Measurements from ENCODE around the gene METTL4.
A peak's percentile ranks its signal among the peaks of the same experiment; 100 is the strongest.
"Not testable (repeated sequence)": the region's sequence is repeated elsewhere in the genome, so short reads cannot be mapped to it uniquely, and the experiment has no call there.

The METTL4 gene

DNA sequence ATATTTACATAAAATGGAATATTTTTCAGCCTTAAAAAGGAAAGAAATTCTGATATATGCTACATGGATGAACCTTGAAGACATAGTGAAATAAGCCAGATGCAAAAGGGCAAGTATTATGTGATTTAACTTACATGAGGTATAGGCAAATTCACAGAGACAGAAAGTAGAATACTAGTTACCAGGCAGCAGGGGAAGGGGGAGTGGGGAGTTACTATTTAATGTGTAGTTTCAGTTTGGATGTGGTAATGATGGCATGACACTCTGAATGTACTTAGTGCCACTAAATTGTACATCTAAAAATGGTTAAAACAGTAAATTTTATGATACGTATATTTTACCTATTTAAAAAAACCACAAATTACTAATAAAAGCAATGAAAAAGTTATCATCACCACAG is 12.1 kb downstream of the METTL4 start:
- no peak for DNase-seq

DNA sequence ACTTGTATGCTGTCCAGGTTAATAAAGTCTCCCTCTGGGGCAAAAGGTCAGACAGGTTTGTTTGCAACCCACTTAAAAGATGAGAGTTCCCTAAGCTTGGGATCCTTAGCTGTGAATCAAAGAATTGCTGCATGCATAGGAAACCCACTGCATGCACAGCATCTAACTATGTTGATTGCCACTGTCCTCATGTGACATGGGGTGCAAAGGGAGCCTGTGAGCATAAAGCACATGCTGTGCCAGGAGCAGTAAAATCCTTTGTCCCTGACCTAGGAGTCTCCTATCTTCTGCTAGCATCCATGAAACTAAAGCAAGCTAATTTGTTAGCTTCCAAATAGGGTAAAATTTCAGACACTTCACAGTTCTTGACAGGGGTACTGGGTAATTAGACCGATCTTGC is 13.8 kb downstream of the METTL4 start:
- no peak for DNase-seq

DNA sequence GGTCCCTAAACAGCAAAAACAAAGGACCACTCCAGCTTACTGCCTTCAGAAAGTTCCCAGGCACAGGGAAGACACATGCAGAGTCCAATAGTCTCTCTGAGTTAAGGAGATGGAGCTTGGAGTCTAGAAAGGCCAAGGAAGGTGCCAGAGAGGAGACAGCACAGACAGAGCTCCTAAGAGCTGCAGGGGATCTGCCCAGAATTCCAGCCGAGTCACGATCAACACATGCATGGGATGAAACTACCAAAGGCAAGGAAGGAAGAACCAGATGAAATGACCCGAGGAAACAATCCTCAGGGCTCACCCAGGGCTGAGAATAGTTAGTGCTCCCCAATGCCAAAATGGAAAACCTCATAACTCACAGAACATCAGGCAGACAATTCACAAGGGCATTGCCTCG is 15.4 kb downstream of the METTL4 start:
- DNase-seq: no peak

DNA sequence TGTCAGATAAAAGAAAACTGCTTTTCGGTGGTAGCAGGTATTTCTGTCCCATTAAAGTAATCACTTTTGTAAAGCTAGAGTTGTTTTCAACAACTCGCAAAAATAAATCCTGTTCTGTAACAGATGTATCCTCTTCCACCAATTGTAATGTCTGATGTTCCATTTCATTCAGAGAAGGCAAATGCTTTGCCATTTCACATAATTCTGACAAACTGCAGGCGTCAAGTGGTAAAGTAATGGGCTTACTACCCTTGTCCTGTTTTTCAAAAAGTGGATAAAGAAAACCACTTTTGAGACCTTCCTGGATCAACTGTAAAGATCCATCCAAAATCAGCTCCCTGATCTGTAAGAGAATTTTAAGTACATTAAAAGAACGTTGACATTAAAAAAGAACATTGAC is 16.6 kb downstream of the METTL4 start:
- DNase-seq: no peak

DNA sequence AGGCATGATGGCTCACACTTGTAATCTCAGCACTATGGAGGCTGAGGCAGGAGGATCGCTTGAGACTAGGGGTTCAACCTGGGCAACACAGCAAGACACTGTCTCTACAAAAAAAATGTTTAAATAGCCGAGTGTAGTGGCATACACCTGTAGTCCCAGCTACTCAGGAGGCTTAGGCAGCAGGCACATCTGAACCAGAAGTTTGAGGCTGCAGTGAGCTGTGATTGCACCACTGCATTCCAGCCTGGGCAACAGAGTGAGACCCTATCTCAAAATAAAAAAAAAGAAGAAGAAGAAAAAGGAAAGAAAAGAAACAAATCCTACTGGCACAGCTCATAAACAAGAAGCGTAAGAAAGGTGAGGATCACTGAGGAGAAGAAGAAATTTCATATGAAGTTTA is 19.9 kb downstream of the METTL4 start:
- no peak for DNase-seq

DNA sequence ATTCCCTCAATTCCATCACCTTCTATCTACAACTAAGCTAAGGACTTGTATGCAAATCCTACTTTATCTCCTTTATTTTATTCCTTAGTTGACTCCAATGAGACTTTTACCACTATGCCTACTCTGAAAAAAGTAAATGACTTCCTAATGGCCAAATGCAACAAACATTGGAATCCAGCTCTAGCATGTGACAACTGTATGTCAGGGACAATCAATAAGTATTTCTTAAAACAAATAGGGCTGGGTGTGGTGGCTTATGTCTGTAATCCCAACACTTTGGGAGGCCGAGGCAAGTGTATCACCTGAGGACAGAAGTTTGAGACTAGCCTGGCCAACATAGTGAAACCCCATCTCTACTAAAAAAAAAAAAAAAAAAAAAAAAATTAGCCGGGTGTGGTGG is 21.8 kb downstream of the METTL4 start:
- DNase-seq: no peak

DNA sequence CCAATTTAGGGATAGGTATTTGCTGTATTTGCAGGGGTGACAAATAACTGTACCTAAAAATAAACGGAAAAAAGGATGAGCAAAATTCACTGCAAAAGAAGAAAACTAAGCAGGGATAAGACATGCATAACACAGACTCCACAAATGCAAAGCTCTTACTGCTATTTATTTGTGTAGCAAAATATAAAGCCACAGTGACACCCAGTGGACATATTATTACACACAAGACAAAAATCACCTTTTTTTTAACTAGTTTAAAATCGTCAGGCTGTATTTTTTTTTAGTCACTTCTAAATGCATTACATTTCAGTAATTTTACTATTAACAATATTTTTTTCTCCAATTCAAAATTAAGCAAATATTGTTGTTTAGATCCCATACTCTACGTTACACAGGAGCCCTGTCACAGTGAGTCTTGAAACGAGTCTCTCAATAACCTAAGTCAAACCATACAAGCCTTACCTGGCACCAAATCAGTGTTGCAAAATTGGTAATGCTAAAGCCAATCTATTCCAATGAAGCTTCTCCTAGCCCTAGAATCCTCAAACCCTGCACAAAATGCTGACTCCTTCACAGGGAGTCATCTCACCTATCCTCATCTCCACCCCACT is 23.7 kb downstream of the METTL4 start:
- peak in 1 of 2 donors; percentile 76 for DNase-seq

DNA sequence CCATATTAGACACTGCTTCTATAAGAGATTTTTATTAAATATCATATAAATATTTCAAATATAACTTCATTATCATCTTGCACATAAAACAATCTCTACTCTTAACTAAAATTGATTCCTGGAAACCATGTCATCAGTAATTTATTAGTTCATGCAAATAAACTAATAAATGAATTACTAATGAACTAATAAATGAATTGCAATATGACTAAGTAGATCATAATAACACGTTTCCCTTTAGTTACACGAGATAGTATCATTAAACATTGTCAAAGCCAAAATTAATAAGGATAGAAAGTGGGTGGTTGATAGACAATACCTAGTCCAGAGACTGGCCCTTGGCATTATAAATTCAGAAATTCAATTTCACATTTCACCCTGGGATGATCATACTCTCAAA is 26.1 kb downstream of the METTL4 start:
- DNase-seq: no peak

DNA sequence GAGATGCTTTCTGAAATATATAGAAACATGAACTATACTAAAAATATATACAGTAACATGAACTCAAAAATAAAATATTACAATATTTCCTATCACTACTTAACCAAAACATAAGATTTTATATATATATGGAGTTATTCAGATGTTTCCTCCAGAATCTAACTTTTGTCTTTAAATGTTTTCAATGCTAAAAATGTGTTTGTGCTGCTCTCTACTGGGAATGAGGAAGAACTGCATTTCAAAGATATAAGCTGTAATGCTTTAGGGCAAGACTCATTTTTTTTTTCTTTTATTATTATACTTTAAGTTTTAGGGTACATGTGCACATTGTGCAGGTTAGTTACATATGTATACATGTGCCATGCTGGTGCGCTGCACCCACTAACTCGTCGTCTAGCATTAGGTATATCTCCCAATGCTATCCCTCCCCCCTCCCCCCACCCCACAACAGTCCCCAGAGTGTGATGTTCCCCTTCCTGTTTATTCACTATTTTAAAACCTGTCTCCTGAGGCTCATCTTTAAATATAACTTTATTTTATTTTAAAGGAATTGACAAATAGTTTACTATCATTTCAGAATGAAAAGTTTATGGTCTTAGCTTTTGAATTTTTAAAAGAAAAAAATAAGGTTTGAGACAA is 29.3 kb downstream of the METTL4 start:
- DNase-seq: peak in 1 of 2 donors; percentile 73

DNA sequence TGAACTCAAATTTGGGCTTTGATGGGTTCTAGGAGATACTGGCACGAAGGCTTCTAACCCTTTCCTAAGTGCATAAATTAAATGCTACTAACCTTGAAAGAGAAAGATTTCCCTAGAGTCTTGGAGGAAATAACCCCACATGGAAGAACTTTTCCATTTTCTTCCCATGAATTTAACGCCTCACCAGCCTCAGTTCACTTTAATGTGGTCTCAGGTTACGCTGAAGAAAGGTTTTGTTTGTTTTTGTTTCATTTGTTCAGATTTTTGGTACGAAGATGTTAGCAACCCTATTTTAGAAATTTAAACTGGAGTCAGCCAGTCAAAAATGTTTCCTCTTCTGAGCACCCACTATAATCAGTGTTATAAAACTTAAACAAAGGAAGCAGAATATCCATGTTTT is 30.7 kb downstream of the METTL4 start:
- no peak for DNase-seq

DNA sequence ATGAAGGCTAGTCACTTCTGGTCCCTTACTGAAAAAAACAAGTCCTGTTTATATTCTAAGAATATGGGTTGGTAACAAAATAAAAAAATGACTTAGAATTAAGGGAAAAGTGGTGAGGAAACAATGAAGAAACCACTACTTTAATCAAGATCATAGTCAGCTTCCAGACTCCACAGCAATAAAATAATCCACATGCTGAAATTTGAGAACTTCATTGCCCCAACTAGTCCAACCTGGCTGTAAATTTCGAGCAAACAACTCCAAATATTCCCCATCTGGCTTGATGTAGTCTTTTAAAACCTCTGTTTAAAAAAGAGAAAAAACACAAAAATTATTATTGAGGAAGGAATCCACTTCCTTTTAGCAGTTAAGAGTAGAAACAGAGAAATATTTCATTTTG is 32.5 kb downstream of the METTL4 start:
- DNase-seq: no peak

DNA sequence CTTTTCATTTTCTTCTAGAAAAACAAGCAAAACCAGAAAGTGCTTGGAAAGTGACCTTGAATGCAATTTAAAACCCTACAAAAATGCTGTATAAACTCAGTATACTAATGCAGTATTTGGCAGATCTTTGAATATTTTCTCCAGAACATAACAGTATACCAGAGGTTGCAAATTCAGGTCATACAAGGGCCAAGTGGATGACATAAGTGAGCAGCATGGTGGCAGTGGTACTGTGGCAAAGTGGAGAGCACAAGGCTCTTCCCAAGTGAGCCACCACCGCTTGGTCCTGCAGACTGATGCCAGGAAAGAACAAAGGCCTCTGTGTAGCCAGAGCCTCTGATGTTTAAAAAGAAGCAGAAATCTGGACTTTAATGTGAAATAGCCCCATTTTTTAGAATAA is 33.1 kb downstream of the METTL4 start:
- DNase-seq: peak in 1 of 2 donors; percentile 22

DNA sequence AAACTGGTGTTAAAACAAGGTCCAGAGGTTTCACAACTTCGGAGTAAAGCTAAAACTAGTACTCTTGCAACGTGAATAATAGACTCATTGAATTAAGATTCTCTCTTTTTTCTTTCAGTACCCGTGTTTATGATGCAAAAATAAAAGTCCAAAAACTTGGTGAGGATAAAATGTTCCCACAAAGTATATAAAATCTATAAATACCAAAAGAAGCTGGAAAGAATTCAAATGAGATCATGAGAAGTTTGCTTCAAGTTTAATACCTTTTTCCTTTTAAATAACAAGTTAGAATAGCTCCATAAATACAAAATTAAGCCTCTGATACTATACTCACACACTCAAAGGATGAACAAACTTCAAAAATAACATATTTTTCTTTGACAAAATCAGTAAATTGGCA is 34.0 kb downstream of the METTL4 start:
- DNase-seq: no peak

DNA sequence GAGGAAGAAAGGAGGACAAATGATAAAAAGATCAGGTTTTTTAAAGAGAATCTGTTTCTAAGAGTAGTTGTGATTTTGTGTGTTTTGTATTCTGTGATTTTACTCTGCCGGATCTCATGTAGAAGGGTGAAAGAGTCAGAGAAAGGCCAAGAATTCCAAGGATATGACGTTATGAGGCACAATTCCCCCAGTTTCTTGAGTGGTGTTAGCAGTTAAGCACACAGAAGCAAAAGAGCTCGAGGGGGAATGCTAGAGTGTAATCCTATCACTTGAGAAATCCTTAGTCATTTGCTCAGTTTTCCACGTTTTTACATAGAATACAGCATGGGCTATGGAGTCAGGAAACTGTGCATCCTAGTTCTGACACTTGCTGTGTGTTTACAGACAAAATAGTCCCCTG is 34.8 kb downstream of the METTL4 start:
- DNase-seq: no peak

DNA sequence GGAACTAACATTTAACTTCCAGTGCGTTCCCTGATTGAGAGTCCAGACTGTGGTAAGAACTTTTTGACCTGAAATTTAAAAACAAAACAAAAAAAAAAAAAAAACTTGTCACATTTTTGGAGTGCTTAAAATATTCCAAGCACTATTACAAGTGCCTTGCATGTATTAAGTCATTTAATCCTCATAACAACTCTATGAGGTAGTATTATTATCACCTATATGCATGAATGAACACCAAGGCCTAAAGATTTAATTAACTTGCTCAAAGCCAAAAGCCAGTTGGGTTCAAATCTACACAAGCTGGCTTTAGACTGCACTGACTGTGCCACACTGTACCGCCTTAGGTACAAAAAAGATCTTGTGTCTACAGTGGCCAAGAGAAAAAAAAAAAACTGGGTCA is 35.2 kb downstream of the METTL4 start:
- no peak for DNase-seq

DNA sequence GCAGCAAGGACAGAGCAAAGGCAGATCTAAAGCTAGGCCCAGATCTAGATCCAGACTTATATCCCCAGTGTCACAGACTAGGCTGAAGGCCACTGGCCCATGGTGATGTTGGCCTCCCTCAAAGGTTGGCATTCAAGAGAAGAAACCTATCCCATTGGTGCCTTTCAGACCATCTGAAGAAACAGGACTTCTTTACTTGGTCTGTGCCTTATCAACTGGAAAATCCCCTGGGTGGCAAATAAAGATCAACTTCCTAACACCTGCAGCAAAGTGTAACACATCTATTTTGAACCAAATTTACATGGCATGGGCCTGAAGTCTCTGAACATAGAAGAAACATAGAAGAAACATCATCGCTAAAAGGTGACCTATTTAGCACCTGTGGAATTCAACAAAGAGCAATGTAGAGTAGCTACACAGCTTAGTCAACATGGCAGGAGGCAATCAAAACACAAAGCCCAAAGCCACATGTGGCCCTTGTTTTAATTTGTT is 35.8 kb downstream of the METTL4 start:
- no peak for DNase-seq

DNA sequence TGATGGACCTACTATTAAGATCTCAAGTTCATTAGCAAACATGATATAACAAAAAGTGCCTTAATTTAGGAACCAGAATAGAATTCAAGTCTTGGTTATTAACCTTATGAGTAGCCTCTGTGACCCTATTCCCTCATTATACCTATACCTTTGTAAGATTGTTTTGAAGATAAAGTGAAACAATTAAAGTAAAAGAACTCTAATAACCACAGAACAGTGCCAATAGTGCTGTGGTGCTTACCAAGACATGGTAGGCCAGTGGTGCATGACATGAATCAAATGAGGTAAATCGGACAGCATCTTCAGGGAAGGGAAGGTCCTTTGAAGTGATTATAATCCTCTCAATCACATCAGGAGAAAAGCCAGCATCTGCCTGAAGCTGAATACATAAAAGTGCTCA is 36.4 kb downstream of the METTL4 start:
- DNase-seq: no peak

DNA sequence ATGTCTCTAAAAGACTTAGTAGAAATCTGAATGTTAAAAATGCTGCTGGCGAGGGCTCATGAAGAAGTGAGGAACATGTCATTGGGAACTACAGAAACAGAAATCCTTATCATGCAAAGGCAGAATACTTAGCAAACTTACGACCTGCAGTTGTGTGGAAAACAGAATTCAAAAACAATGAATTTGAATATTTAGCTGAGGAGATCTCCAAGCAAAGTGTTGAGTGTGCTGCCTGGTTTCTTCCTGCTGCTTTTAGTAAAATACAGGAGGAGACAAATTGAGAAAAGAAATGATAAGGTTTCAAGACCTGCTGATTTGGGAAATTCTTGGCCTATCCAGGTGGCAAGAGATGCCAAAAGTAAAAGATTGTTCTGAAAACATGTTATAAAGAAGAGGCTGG is 38.5 kb downstream of the METTL4 start:
- no peak for DNase-seq

DNA sequence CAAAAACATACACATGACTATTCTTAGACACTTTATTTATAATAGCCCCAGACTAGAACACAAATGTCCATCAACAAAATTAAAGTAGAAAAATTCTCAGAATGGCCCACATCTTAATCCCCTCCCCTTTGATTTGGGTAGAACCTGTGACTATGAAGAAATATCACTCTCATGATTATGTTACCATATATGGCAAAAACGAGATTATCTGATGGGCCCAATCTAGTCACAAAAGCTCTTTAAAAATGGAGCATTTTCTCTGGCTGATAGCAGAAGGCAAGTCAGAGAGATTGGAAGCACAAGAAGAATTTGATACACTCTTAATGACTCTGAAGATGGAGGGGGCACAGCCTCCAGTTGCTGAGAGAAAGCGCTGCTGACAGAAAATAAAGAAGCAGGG is 39.6 kb downstream of the METTL4 start:
- DNase-seq: no peak

DNA sequence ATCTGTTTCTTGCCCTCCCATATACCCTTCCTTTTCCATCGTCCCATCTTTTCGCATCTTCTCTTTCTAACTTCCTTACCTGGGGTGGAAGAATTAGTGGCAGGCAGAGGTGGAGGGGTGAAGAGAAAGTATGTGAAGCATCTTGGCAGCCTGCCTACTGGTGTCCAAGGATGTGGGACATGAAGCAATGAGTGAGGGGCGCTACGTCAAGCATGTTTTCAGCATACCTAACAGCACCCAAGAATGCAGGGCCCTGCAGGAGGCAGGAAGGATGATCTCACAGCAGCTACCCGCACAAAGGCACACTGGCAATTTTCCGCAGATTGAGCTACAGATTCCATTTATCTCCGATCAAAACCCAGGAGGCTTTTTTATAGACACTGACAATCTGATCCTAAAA is 42.2 kb downstream of the METTL4 start:
- DNase-seq: no peak

DNA sequence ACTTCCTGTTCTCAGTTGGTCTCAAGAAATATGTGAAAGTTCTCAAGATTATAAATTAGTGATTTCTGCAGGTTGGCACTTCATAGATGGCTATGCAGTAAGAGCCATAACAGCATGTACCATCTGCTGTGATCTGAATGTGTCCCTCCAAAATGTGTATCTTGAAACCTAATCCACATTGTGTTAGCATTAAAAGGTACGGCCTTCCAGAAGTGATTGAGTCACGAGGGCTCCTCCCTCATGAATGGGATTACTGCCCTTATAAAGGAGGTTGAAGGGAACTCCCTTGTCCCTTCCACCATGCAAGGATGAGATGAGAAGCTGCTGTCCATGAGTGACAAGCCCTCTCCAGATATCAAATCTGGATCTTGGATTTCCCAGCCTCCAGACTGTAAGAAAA is 45.0 kb downstream of the METTL4 start:
- DNase-seq: no peak

DNA sequence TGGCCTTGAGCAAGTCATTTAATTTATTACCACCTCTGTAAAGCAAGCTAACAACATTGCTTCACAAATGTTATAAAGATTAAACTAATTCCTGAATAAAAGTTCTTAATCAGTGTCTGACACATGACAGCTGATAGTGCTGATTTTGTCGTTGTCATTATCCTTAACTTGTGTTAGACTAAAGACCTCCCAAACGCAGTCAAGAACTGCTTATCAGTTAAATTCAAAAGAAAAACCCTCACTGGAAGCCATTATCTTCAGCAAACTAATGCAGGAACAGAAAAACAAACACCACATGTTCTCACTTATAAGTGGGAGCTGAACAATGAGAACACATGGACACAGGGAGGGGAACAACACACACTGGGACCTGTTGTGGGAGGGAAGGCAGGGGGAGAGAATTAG is 46.5 kb downstream of the METTL4 start:
- not testable (repeated sequence) for DNase-seq

DNA sequence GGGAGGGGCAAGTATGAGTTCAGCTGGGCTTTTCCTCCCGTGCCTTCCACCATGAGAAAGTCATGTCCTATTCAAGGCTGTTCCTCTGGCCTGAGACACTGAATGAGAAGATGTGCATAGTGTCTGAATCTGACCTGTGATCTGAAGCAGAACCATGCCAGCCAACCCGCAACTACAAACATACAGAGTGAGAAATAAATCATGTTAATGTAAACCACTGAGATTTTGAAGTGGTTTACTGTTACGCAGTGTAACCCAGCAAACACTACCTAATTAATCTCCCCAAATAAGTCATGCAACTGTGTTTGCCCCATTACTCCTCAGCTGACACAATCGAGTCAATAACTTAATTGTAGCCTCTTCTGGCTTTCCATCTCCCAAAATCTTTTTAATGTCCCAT is 49.2 kb downstream of the METTL4 start:
- no peak for DNase-seq

DNA sequence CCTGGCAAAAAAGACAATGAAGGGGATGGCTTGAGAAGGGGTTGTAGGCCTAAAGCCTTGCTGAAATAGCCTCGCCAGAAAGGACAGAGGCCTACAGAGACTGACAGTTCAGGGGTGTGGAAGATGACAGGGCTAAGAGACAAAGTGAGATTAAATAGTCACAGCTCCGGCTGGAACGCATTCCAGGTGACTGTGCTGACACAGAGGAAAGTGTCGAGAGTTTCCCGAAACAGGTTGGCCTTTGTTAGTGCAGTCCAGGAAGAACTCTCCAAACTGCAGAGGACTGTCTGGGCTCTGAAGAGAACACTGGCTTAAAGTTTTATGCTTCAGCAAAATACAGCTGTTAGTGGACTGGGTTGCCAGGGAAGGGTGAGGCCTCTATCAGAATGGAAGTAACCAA is 52.8 kb downstream of the METTL4 start:
- no peak for DNase-seq

Data from hippocampal formation (tissue), 2 donors.